DMS53 treated with DMSO at 0.1 percent for 48 hours (cell line): ENCODE results near the gene ZNF70.

ENCODE experiments used
- DNase-seq: peaks from one replicate; lab custom pipeline; 2025; ENCODE audit not compliant: unreplicated experiment; lab: John Stamatoyannopoulos, UW

The ZNF70 gene

DNA sequence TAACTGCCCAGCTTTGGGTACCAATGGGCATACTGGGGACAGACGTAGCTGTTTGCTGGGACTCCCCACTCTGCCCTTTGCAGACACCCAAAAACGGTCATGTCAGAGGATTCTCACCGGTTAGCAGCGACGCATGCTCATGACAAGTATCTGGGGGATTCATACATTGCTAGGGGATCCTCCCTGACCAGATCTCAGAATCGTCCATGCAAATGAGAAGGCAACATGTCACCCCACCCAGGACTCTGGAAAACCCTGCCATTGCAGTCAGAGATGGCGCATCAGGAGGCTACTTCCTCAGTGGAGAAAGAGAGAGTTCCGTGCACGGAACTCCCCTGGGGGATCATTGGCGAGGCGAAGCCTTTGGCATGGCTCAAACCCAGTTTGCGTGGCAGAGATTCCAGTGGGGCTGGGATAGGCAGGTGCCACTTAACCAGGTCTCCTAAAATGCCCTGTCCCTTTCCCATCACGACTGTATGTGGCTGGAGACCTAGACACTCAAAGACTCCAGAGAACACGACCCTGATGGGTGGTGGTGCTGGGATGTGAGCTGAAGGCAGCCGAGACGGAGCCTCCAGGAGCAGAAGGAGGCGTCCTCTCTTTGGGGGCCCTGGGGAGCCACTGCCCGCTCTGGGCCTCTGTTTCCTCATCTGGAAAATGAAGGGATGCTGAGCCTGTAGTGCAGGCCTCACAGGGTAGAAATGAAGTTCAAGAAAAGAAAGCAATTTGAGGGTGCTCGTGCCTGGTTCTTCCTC lies 55.2 kb downstream of the ZNF70 start:
- DNase-seq: no peak

DNA sequence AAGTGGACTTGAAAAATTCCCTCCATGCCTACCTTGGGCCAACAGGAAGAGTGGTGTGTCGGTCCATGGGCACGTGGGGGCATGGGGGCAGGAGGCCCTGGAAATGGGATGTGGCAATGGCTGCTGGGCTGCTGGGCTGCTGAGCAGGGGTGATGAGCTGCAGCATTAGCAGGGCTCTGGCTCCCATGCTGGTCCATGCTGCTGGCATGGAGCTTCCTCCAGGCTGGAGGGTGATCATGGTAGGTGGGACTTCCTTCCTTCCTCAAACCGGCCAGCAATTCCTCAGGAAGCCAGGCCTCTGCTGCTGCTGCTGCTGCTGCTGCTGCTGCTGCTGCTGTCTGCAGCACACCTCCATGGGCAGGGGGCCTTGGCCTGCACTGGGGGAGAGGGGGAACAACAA lies 55.8 kb downstream of the ZNF70 start:
- no peak for DNase-seq

GRCh38 chr22:23693979-23694680 lies 56.8 kb downstream of the ZNF70 start:
- DNase-seq: no peak

DNA sequence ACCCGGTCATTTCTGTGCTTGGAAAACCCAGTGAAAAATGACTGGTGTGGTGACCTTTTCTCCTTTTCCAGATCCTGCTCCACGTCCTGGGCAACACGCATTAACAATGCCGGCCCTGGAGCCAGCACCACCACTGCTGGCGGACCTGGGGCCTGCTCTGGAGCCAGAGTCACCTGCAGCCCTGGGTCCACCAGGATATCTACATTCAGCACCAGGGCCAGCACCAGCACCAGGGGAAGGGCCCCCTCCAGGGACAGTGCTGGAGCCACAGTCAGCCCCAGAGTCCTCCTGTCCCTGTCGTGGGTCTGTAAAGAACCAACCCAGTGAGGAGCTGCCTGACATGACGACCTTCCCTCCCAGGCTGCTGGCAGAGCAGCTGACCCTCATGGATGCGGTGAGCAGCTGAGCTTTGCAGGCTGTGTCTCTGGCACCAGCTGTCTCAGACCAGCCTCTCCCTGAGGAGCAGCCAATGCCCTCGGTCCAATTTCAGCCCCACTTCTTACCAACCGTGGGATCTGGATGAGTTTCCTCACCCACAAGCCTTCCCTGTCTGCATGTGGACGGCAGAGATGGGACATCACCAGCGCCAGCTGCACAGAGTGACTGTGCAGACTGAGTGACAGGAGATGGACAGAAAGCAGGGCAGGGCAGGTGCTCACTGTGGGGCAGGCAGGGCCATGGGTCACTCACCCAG lies 58.2 kb downstream of the ZNF70 start:
- no peak for DNase-seq

GRCh38 chr22:23691748-23692423 lies 59.0 kb downstream of the ZNF70 start:
- no peak for DNase-seq

DNA sequence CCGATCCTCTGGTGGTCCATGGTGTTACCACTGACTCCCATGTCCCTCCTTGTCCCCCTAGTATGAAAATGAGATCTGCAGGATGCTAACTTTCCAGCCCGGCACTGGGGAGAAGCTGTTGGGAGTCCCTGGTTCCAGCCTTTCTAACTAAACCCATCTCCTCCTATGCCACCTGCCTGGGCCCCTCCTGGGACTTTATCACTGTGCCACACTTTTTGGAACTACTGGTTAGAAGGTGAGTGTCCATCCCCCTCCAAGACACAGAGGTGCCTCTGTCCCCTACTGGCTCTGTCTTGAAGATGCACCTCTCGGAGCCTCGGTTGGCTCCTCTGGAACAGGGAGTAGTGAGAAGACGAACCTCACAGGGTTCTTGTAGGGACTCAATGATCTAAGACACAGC lies 60.2 kb downstream of the ZNF70 start, which contains the start of gene RGL4:
RGL4 (plus strand) TSS at position 301 of the 400 bp plus-strand sequence. CDS start 1,018 bp downstream, outside the sequence.
- DNase-seq: no peak

DNA sequence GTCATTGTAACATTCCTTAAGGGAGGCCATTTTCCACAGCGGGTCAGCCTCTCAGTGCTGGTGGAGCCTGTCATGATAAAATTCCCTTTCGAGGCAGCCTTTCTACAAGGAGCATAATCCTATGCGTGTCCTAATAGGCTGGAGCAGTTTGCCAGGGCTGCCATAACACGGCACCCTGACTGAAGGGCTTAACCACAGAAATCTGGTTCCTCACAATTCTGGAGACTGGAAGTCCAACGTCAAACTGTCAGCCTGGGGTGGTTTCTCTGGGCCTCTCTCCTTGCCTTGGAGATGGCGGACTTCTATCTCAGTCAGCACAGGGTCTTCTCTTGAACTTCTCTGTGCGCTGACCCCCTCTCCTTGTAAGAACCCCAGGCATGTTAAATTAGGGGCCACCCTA lies 61.5 kb downstream of the ZNF70 start:
- DNase-seq: no peak
